Stomach smooth muscle (tissue), 2 donors: ENCODE data around the gene SLC6A7.

Source experiments
- H3K27ac ChIP-seq: one replicate; pipeline ENCODE4 v1.7.0; 2013; ENCODE audit warnings: mild to moderate bottlenecking, low read length, inconsistent platforms
- H3K27me3 ChIP-seq, 2 donors: one replicate each; pipeline ENCODE4 v1.7.0; 2013; ENCODE audit warnings: low read length in 2 of 2; ENCODE audit not compliant: insufficient read depth in 2 of 2, control insufficient read depth in 1 of 2
- H3K36me3 ChIP-seq, 2 donors: one replicate each; pipeline ENCODE4 v1.7.0; 2013; ENCODE audit warnings: low read length in 2 of 2; ENCODE audit not compliant: control insufficient read depth in 2 of 2, insufficient read depth in 2 of 2
- H3K4me1 ChIP-seq: one replicate; pipeline ENCODE4 v1.7.0; 2013; ENCODE audit warnings: low read length; ENCODE audit not compliant: control insufficient read depth, insufficient read depth
- H3K4me3 ChIP-seq, 2 donors: one replicate each; pipeline ENCODE4 v1.7.0; 2013; ENCODE audit warnings: low read length in 2 of 2
- H3K9ac ChIP-seq, 2 donors: one replicate each; pipeline ENCODE4 v1.7.0; 2013; ENCODE audit warnings: low read length in 2 of 2, mild to moderate bottlenecking in 1 of 2
- H3K9me3 ChIP-seq, 2 donors: one replicate each; pipeline ENCODE4 v1.7.0; 2013; ENCODE audit warnings: low read length in 2 of 2; ENCODE audit not compliant: control insufficient read depth in 2 of 2
- donor health status: healthy.
- donor health status: Pancreatic carcinoma.

Gene SLC6A7

DNA sequence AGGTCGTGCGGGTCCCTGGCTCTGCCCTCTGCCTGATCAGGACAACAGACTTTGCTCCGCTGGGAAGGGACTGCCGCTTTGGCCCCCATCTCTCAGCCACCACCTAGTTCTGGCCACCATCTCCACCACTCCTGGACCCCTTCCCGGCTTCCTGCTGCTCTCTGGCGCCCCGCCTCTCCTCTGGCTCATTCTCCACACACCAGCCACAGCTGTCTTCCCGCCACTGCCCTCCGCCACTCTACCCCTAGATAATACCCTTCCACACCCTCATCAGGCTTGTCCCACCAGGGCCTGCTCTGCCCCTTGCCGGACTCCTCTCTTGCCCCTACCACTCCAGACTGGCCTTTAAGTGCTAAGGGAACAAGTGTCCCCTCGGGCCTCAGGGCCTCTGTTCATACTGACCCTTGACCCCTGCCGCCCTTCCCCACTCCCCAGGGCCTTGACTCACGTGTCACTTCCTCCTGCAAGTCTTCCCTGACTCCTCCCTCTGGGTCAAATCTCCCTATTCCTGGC is 26.3 kb upstream of the SLC6A7 start:
- Histone ChIP-seq H3K9ac (no peak overlapping the region), H3K36me3 (no peaks in the 10 kb centered on the region), H3K27ac (no peak overlapping the region), H3K9me3 (no peaks in the 10 kb centered on the region), H3K27me3 (peaks cover 4 to 25% of the 10 kb centered on the region in 2 donors), H3K4me3 (no peak overlapping the region), H3K4me1 (peaks cover 32% of the 10 kb centered on the region)

DNA sequence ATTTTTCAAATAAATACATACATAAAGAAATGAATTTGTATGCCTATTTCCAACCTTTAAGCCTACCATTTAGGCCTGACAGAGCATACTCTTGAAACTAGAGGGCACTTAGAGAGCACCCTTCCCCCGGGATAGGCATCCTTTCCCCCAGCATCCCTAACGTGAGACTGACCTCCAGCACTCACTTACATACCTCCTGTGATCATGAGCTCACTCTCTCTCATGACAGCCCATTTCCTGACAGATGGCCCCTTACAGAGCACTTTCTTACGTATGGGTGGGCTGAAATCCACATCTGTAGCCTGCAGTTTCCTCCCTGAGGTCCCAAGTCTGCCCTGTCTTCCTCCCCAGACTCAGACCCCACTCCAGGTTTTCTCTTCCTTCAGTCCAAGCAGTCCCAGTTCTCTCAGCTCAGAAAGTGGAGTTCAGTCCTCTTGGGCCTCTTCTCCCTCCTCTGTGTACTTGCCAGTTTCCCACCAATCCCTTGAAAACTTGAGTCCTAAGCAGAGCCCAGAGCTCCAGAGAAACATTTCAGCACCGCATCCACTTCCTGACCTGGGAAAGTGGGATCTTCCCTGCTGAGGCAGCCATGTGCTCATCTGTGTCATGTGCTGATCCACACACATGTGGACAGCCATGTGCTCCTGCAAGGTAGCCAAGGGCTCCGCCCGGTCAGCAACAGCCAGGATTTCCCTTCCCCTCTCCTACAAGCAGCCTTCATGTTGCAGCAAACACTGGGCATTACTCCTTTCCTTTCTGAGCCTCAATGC is 25.5 kb upstream of the SLC6A7 start:
- Histone ChIP-seq H3K36me3 (no peaks in the 10 kb centered on the region), H3K4me1 (peaks cover 27% of the 10 kb centered on the region), H3K4me3 (no peak overlapping the region), H3K9ac (peak overlapping the region; percentile 21 to 37), H3K9me3 (no peaks in the 10 kb centered on the region), H3K27ac (no peak overlapping the region), H3K27me3 (peaks cover 5 to 26% of the 10 kb centered on the region in 2 donors)

DNA sequence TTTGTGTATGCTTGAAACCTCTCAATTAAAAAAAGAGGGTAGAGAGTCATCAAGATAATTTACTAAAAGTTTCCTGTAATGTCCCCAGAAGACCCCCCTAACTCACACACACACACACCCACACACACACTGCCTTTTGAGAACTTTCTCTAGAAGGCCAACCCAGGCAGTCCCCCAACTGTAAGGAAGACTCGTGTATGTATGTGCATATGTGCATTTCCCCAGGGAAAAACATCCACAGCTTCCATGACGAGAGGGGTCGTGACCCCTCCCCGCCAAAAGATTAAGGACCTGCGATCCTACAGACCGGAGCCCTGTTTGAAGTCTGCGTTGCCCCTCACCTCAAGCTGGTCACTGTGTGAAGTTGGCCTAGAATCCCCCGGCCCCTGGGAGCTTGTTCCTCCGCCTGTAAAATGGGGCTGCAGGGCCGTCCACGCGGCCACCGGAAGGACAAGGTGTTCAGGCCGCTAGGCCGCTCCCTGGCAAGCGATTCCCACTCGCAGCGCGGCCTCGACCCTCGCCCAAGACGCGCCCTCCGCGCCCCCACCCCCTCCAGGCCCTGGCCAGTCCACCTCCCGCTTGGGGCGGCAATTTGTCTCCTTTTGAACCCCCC is 23.7 kb upstream of the SLC6A7 start:
- Histone ChIP-seq H3K4me1 (peaks cover 27% of the 10 kb centered on the region), H3K27me3 (peaks cover 17 to 27% of the 10 kb centered on the region in 2 donors)

DNA sequence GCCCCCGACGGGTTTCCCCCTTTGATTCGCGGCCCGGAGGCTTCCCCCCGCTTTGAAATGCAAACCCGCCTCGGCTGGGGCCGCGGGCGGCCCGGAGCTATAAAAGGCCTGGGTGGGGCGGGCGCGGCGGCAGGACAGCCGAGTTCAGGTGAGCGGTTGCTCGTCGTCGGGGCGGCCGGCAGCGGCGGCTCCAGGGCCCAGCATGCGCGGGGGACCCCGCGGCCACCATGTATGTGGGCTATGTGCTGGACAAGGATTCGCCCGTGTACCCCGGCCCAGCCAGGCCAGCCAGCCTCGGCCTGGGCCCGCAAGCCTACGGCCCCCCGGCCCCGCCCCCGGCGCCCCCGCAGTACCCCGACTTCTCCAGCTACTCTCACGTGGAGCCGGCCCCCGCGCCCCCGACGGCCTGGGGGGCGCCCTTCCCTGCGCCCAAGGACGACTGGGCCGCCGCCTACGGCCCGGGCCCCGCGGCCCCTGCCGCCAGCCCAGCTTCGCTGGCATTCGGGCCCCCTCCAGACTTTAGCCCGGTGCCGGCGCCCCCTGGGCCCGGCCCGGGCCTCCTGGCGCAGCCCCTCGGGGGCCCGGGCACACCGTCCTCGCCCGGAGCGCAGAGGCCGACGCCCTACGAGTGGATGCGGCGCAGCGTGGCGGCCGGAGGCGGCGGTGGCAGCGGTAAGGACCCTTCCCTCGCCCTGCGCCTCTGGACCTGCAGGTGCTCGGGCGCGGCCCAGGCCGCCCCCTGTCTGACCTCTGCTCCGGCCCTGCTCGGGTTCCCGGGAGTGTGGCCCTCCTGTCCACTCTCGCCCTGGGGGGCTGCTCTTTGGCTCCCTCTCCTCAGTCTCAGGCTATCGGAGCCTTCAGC is 23.0 kb upstream of the SLC6A7 start, which contains the start of gene CDX1:
Gene CDX1 (plus strand): TSS at position 129 of the 862 bp plus-strand sequence. CDS start 99 bp downstream, at position 228.
- no peak within 1 kb of the TSS for H3K4me3 ChIP-seq

More for the DNA sequence above, 23.7 kb upstream of the SLC6A7 start:
- Histone ChIP-seq H3K4me3 (no peak overlapping the region), H3K36me3 (no peaks in the 10 kb centered on the region), H3K9me3 (no peaks in the 10 kb centered on the region), H3K27ac (no peak overlapping the region), H3K9ac (no peak overlapping the region)

DNA sequence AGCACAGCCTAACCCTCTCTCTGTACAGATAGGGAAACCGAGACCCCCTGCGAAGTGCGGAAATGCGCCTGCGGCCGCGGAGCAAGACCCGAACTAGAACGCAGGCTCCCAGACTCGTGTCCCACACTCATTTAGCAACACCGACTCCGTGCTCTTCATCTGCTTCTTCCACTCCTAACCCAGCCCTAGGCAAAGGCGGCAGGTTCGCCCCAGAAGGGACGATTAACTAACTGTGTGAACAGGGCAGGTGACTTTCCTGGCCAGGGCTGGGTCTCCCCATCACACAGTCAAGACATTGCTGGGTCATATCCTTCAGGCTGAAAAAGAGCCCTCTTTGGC is 22.4 kb upstream of the SLC6A7 start:
- H3K27ac ChIP-seq = no peak overlapping the region

More for the DNA sequence above, 23.0 kb upstream of the SLC6A7 start, which contains the start of gene CDX1:
- Histone ChIP-seq H3K9me3 (no peaks in the 10 kb centered on the region), H3K9ac (no peak within 1 kb of the TSS), H3K36me3 (no peaks in the 10 kb centered on the region), H3K4me1 (peaks cover 21% of the 10 kb centered on the region), H3K27ac (no peak within 1 kb of the TSS), H3K27me3 (peaks cover 20 to 27% of the 10 kb centered on the region in 2 donors)

DNA sequence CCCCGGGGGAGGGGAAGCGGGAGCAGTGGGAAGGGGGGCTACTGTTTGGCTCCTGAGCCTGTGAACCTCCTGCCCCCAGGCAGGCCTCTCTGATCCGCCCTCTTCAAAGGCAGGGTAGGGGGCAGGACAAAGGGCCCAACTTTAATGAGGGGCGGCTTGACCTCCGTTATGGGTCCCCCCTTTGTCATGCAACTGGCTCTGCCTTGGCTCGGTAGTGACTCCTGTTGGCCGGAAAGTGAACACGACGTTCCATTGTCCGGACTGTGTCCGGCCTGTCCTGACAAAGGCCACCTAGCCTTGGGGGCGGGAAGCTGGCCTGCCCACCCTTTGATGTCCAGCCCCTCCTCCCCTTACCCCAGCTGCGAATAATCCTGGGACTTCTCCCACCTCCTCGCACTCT is 22.0 kb upstream of the SLC6A7 start:
- no peak overlapping the region for H3K9ac ChIP-seq
- H3K27me3 ChIP-seq = peaks cover 21 to 27% of the 10 kb centered on the region in 2 donors
- H3K36me3 ChIP-seq = no peaks in the 10 kb centered on the region
- no peak overlapping the region for H3K27ac ChIP-seq
- peaks cover 18% of the 10 kb centered on the region for H3K4me1 ChIP-seq
- H3K4me3 ChIP-seq = no peak overlapping the region
- no peaks in the 10 kb centered on the region for H3K9me3 ChIP-seq

More for the DNA sequence above, 22.4 kb upstream of the SLC6A7 start:
- Histone ChIP-seq H3K9me3 (no peaks in the 10 kb centered on the region), H3K27me3 (peaks cover 21 to 27% of the 10 kb centered on the region in 2 donors), H3K4me1 (peaks cover 18% of the 10 kb centered on the region), H3K4me3 (no peak overlapping the region), H3K36me3 (no peaks in the 10 kb centered on the region), H3K9ac (no peak overlapping the region)

DNA sequence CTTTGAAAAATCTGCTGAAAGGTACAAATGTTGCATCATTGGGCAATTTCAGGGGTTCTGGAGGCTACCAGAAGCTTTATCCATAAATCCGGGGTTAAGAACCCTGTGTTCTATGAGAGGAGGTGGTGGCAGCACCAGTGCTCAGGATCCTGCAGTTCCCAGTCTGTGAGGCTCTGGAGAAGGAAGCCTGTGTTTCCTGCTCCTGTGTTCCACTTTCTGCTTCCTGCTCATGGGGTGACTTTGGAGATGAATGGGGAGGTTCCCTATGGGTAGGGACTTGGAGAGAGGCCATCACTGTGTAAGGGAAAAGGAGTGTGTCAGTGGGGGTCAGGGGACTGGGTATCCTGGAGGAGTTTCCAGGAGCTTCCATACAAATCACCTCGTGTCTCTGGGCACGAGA is 21.0 kb upstream of the SLC6A7 start:
- Histone ChIP-seq H3K9ac (no peak overlapping the region), H3K27ac (no peak overlapping the region), H3K27me3 (peaks cover 21 to 28% of the 10 kb centered on the region in 2 donors), H3K9me3 (no peaks in the 10 kb centered on the region), H3K4me3 (no peak overlapping the region), H3K36me3 (no peaks in the 10 kb centered on the region), H3K4me1 (peaks cover 10% of the 10 kb centered on the region)

DNA sequence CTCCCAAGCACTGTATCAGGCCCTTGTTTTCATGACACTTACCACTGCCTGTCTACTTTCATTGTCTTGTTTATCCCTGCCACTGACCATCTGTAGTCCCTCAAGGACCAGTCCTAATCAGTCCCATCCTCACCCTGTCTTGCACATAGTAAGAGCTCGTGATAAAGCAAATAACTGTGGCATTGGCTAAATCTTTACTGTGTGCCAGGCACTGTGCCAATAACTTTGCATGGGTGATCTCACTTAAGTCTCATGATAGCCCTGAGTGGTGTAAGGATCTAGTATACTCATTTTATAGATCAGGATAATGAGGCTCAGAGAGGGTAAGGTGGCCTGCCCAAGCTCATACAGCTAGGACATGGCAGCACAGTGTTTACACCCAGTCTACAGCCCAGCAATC is 17.7 kb upstream of the SLC6A7 start:
- H3K9ac ChIP-seq = no peak overlapping the region

DNA sequence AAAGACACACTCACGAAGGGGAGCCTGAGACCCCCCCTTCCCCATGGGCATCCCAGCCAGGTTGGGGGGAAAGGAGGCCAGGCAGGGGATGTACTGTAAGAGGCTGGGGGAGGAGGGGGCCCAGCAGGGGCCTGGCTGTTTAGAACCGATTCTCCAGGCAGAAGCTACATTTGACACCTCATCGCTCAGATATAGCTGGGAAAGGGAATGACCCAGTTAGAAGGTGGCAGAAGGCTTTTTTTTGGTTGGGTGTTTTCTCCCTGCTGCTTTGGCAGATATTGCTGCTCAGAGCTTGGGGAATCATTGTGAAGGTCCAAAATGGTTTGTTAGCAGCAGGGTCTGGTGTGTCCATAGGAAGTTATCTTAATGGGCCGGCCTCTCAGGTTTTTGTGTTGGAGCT is 17.3 kb upstream of the SLC6A7 start:
- H3K36me3 ChIP-seq = no peaks in the 10 kb centered on the region
- H3K9ac ChIP-seq = no peak overlapping the region
- no peaks in the 10 kb centered on the region for H3K9me3 ChIP-seq
- no peaks in the 10 kb centered on the region for H3K4me1 ChIP-seq
- no peak overlapping the region for H3K4me3 ChIP-seq
- H3K27ac ChIP-seq = no peak overlapping the region
- peaks cover 15 to 21% of the 10 kb centered on the region in 2 donors for H3K27me3 ChIP-seq

More for the DNA sequence above, 17.7 kb upstream of the SLC6A7 start:
- Histone ChIP-seq H3K36me3 (no peaks in the 10 kb centered on the region), H3K4me3 (no peak overlapping the region), H3K4me1 (no peaks in the 10 kb centered on the region), H3K27me3 (peaks cover 20 to 21% of the 10 kb centered on the region in 2 donors), H3K27ac (no peak overlapping the region), H3K9me3 (no peaks in the 10 kb centered on the region)

DNA sequence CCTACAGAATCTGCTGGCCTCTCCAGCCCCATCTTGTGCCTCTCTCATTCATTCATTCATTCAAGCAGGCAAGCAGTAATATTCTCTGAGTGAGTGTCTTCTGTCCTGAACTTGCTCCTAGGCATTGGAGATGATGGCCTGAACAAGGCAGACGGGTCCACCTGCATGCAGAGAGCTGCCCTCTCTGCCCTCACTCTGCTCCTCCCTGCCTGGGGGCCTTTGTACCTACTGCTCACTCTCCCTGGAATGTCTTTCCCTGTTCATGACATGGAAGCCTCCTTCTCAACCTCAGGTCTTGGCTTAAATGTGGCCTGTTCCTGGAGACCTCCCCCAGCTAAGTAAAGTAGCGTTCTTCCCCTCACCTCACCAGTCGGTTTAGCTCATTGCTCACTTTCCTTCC is 16.7 kb upstream of the SLC6A7 start:
- H3K27me3 ChIP-seq = peaks cover 9 to 18% of the 10 kb centered on the region in 2 donors
- H3K4me3 ChIP-seq = no peak overlapping the region
- no peaks in the 10 kb centered on the region for H3K36me3 ChIP-seq
- no peak overlapping the region for H3K9ac ChIP-seq
- H3K4me1 ChIP-seq = no peaks in the 10 kb centered on the region
- H3K9me3 ChIP-seq = no peaks in the 10 kb centered on the region
- no peak overlapping the region for H3K27ac ChIP-seq
